Measurements from ENCODE around the gene VAV3. TPM values are rescaled to one million over a fixed set of nuclear protein-coding genes. Genes with fewer than 3 reads are reported as not detected.

VAV3 gene
- total RNA-seq, 1 experiment from 2014 or later: 38.2 TPM

DNA sequence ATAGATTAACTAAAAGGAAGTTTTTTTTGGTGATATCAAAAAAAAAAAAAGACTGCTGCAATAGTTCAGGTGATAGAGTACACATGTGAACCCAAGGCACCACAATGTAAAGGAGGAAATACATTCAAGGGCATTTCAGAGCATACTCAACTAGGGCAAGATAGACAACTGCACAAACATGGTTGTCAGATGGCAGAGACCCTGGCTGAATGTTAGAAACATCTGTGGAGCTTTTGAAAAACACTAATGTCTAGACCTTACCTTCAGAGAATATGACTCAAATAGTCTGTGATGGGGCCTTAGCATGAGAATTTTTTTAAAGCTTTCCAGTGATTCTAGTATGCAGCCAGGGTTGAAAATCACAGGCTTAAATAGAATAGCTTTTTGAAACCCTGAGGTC is 173.6 kb downstream of the VAV3 start:
- Mint-ChIP-seq H3K27ac (ENCODE audit: unreplicated experiment) (no peak overlapping the region), H3K27me3 (ENCODE audit: unreplicated experiment) (peaks cover 40% of the 10 kb centered on the region), H3K4me1 (ENCODE audit: low read depth, unreplicated experiment) (no peaks in the 10 kb centered on the region), H3K4me3 (ENCODE audit: low read depth, unreplicated experiment) (no peak overlapping the region), H3K9me3 (ENCODE audit: low read depth, unreplicated experiment) (no peaks in the 10 kb centered on the region), H3K36me3 (ENCODE audit: insufficient read depth, unreplicated experiment) (no peaks in the 10 kb centered on the region)
- no peak for DNase-seq
- TF ChIP-seq, protein P1, sequence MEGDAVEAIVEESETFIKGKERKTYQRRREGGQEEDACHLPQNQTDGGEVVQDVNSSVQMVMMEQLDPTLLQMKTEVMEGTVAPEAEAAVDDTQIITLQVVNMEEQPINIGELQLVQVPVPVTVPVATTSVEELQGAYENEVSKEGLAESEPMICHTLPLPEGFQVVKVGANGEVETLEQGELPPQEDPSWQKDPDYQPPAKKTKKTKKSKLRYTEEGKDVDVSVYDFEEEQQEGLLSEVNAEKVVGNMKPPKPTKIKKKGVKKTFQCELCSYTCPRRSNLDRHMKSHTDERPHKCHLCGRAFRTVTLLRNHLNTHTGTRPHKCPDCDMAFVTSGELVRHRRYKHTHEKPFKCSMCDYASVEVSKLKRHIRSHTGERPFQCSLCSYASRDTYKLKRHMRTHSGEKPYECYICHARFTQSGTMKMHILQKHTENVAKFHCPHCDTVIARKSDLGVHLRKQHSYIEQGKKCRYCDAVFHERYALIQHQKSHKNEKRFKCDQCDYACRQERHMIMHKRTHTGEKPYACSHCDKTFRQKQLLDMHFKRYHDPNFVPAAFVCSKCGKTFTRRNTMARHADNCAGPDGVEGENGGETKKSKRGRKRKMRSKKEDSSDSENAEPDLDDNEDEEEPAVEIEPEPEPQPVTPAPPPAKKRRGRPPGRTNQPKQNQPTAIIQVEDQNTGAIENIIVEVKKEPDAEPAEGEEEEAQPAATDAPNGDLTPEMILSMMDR (IDR thresholded peaks at IDR 0.05; ENCODE audit: unreplicated experiment): no peak
- CTCF ChIA-PET: interaction anchor here (1.1 kb wide), 1 partner anchor 9 kb away, joined by 3 read pairs; no protein-coding TSS in a partner anchor
- intact Hi-C loops (cut with micrococcal nuclease; ENCODE audit: unreplicated experiment): no loop called here
- BruUV-seq (replicated peaks): no TSS peak

DNA sequence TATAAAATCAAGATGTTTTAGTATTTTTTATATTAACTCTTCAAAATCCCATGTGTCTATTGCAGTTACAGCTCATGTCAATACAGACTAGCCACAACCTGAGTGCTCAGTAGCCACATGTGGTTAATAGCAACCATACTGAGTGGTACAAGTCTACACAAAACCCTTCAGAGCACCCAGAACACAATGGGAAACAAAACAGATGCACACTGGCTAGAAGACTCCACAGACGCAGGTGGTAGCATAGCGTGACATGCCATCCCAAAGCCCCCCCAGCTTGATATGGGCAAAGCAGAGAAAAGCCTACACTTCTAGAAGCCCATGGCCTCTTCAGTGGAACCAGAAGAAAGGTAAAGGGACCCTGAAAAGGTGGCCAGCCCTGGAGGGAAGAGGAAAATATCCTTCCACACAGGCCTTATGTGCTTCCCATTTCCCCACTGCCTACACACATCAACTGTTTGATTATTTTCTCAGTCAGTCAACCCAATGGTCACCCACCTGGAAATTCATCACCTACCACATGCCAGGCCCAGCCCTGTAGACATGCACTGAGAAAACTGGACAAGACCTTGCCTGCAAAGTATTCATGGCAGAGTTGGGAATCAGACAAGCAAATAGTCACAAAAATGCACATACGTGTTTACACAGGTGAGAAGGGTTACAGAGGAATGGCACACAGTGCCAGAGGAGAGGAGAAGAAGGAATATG is 175.0 kb downstream of the VAV3 start:
- H3K4me1 Mint-ChIP-seq (ENCODE audit: low read depth, unreplicated experiment): no peaks in the 10 kb centered on the region
- no peaks in the 10 kb centered on the region for H3K36me3 Mint-ChIP-seq (ENCODE audit: insufficient read depth, unreplicated experiment)

GRCh38 chr1:107788206-107789202 is 176.5 kb downstream of the VAV3 start:
- intact Hi-C loops (cut with micrococcal nuclease; ENCODE audit: unreplicated experiment): no loop called here
- BruUV-seq (replicated peaks): no TSS peak
- peaks cover 33% of the 10 kb centered on the region for H3K27me3 Mint-ChIP-seq (ENCODE audit: unreplicated experiment)
- no peaks in the 10 kb centered on the region for H3K9me3 Mint-ChIP-seq (ENCODE audit: low read depth, unreplicated experiment)
- H3K36me3 Mint-ChIP-seq (ENCODE audit: insufficient read depth, unreplicated experiment): no peaks in the 10 kb centered on the region
- TF ChIP-seq, protein P1 (IDR thresholded peaks at IDR 0.05; ENCODE audit: unreplicated experiment): no peak
- no peak overlapping the region for H3K27ac Mint-ChIP-seq (ENCODE audit: unreplicated experiment)
- CTCF ChIA-PET: no interaction called here
- DNase-seq: no peak
- H3K4me1 Mint-ChIP-seq (ENCODE audit: low read depth, unreplicated experiment): no peaks in the 10 kb centered on the region
- H3K4me3 Mint-ChIP-seq (ENCODE audit: low read depth, unreplicated experiment): no peak overlapping the region

More for the DNA sequence above, 175.0 kb downstream of the VAV3 start:
- Mint-ChIP-seq H3K27me3 (ENCODE audit: unreplicated experiment) (peaks cover 41% of the 10 kb centered on the region), H3K27ac (ENCODE audit: unreplicated experiment) (no peak overlapping the region), H3K4me3 (ENCODE audit: low read depth, unreplicated experiment) (no peak overlapping the region), H3K9me3 (ENCODE audit: low read depth, unreplicated experiment) (no peaks in the 10 kb centered on the region)
- DNase-seq: no peak
- TF ChIP-seq, protein P1 (IDR thresholded peaks at IDR 0.05; ENCODE audit: unreplicated experiment): no peak
- intact Hi-C loops (cut with micrococcal nuclease; ENCODE audit: unreplicated experiment): no loop called here
- no TSS peak for BruUV-seq (replicated peaks)
- CTCF ChIA-PET: interaction anchor here (1.1 kb wide), 1 partner anchor 8 kb away, joined by 3 read pairs; no protein-coding TSS in a partner anchor

GRCh38 chr1:107787299-107787698 is 177.7 kb downstream of the VAV3 start:
- H3K4me1 Mint-ChIP-seq (ENCODE audit: low read depth, unreplicated experiment): no peaks in the 10 kb centered on the region
- DNase-seq: no peak
- no peak overlapping the region for H3K4me3 Mint-ChIP-seq (ENCODE audit: low read depth, unreplicated experiment)
- intact Hi-C loops (cut with micrococcal nuclease; ENCODE audit: unreplicated experiment): no loop called here
- CTCF ChIA-PET: no interaction called here
- H3K27me3 Mint-ChIP-seq (ENCODE audit: unreplicated experiment): peaks cover 26% of the 10 kb centered on the region
- H3K36me3 Mint-ChIP-seq (ENCODE audit: insufficient read depth, unreplicated experiment): no peaks in the 10 kb centered on the region
- BruUV-seq (replicated peaks): no TSS peak
- H3K9me3 Mint-ChIP-seq (ENCODE audit: low read depth, unreplicated experiment): no peaks in the 10 kb centered on the region
- TF ChIP-seq, protein P1 (IDR thresholded peaks at IDR 0.05; ENCODE audit: unreplicated experiment): no peak
- no peak overlapping the region for H3K27ac Mint-ChIP-seq (ENCODE audit: unreplicated experiment)

Data from Calu3 (cell line).